Thymus (tissue), 11 donors: ENCODE data around the gene ATRNL1. TPM values are rescaled to one million over a fixed set of nuclear protein-coding genes. Genes with fewer than 3 reads are reported as not detected.
A peak's percentile ranks its signal among the peaks of the same experiment; 100 is the strongest.
"Not testable (repeated sequence)": the region's sequence is repeated elsewhere in the genome, so short reads cannot be mapped to it uniquely, and the experiment has no call there.

ENCODE experiments used
- DNase-seq, 9 donors: peaks; one replicate each; pipeline ENCODE4 v3.0.0-alpha.2; 2013; ENCODE audit warnings: low spot score in 9 of 9, low read depth in 6 of 9, missing footprints in 1 of 9
- H3K27ac ChIP-seq, 2 donors: one replicate each; pipeline ENCODE4 v1.5.1; 2013; ENCODE audit warnings: control low read depth in 1 of 2, low read depth in 1 of 2, low read length in 1 of 2, mild to moderate bottlenecking in 1 of 2, moderate library complexity in 1 of 2
- H3K27me3 ChIP-seq, 2 donors: one replicate each; pipeline ENCODE4 v1.5.1; 2013; ENCODE audit warnings: low read length in 1 of 2; ENCODE audit not compliant: control insufficient read depth in 2 of 2, insufficient read depth in 1 of 2
- H3K36me3 ChIP-seq, 2 donors: one replicate each; pipeline ENCODE4 v1.5.1; 2013; ENCODE audit warnings: low read length in 1 of 2, mild to moderate bottlenecking in 1 of 2, moderate library complexity in 1 of 2; ENCODE audit not compliant: control insufficient read depth in 2 of 2, insufficient read depth in 2 of 2
- H3K4me1 ChIP-seq, 2 donors: one replicate each; pipeline ENCODE4 v1.5.1; 2013; ENCODE audit warnings: low read length in 2 of 2; ENCODE audit not compliant: control insufficient read depth in 2 of 2, insufficient read depth in 2 of 2
- H3K4me3 ChIP-seq, 2 donors: one replicate each; pipeline ENCODE4 v1.5.1; 2013; ENCODE audit warnings: low read length in 2 of 2, control low read depth in 1 of 2, mild to moderate bottlenecking in 1 of 2
- H3K9me3 ChIP-seq, 2 donors: one replicate each; pipeline ENCODE4 v1.5.1; 2013; ENCODE audit warnings: low read length in 1 of 2, mild to moderate bottlenecking in 1 of 2; ENCODE audit not compliant: control insufficient read depth in 2 of 2, insufficient read depth in 1 of 2
- WGBS: extraction: QIAGEN DNeasy Blood & Tissue Kit; methylation state at CpG from one replicate; pipeline ENCODE4 v1.1.7; 2013; 5-methylcytosine and 5-hydroxymethylcytosine counted together
- polyA plus RNA-seq: library from polyadenylated mRNA; stranded (reverse); fragments of 200-250 nt; gene quantifications from one replicate; pipeline ENCODE4 v1.2.3, GENCODE V29; 2013
- total RNA-seq: library from RNA; stranded (reverse); fragments of 120-200 nt; gene quantifications from one replicate; pipeline ENCODE4 v1.2.4, GENCODE V29; 2013
- donor health status: healthy.

Gene ATRNL1
- total and polyA plus RNA-seq, 2 donors = 0.84 to 3.4 TPM

DNA sequence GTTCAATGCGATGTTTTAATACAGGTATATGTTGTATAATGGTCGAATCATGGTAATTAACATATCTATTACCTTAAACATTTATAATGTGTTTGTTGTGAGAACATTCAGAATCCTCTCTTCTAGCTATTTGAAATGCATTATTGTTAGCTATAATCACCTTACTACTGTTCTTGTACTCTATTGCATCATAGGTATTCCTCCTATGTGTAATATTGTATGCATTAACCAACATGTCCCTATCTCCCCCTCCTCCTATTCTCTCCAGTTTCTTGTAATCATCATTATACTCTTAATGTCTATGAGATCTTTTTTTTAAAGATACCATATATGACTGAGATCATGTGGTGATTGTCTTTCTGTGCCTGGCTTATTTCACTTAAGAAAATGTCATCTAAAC, 235.2 kb downstream of the ATRNL1 start:
- Histone ChIP-seq H3K4me3 (no peak overlapping the region), H3K36me3 (no peaks in the 10 kb centered on the region), H3K27me3 (no peaks in the 10 kb centered on the region), H3K9me3 (no peaks in the 10 kb centered on the region), H3K4me1 (no peaks in the 10 kb centered on the region), H3K27ac (no peak overlapping the region)
- 89% methylated on average over 2 of the region's 2 CpGs for WGBS
- DNase-seq = no peak

DNA sequence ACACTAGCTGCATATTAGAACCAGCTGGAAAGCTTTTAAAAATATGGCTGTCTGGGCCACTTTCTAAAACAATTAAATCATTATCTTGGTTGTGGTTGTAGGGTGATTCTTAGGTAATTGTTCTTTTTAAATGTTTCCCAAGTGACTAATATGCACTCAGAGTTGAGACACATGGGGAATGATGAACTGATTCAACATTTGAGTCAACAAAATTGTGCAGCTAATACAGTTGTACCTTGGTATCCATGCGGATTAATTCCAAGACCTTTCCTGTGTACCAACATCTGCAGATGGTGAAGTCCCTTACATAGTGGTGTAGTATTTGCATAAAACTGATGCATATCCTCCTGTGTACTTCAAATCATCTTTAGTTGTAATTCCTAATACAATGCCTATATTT, 242.2 kb downstream of the ATRNL1 start:
- no peaks in the 10 kb centered on the region for H3K9me3 ChIP-seq
- no peak overlapping the region for H3K27ac ChIP-seq
- 91% methylated on average over 1 of the region's 1 CpG for WGBS
- no peak for DNase-seq
- no peaks in the 10 kb centered on the region for H3K36me3 ChIP-seq
- H3K4me3 ChIP-seq = no peak overlapping the region
- H3K4me1 ChIP-seq = no peaks in the 10 kb centered on the region
- no peaks in the 10 kb centered on the region for H3K27me3 ChIP-seq

DNA sequence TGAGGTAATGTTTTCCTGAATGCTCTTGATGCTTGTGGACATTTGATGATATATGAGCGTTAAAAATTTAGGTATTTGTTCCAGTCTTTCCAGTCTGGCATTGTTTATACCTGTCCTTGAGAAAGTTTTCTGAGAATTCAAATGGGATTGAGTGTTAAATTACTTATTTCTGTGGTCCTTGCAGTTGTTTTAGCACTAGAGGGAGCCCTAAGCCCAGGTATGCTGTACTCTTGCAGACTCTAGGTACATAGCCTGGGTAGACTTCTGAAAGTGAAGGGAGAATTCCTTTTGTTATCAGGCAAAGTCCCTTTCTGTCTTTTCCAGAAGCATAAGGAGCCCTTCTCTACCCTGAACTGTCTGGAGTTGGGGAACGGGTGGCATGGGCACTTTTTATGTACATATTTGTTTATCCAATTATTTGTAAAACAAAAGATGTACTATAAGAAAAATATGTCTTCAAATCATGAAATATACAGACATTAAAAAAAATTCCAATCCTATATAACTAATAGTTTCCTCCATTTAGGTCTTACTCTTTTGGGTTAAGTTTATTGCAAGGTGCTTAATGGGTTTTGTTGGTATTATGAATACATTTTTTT, 262.1 kb downstream of the ATRNL1 start:
- DNase-seq = peak in 6 of 9 donors; percentile 2 to 37 (median 8)
- H3K4me3 ChIP-seq = no peak overlapping the region
- H3K9me3 ChIP-seq = no peaks in the 10 kb centered on the region
- 14% methylated on average over 2 of the region's 2 CpGs for WGBS
- no peaks in the 10 kb centered on the region for H3K27me3 ChIP-seq
- H3K36me3 ChIP-seq = no peaks in the 10 kb centered on the region
- H3K4me1 ChIP-seq = no peaks in the 10 kb centered on the region
- H3K27ac ChIP-seq = no peak overlapping the region

DNA sequence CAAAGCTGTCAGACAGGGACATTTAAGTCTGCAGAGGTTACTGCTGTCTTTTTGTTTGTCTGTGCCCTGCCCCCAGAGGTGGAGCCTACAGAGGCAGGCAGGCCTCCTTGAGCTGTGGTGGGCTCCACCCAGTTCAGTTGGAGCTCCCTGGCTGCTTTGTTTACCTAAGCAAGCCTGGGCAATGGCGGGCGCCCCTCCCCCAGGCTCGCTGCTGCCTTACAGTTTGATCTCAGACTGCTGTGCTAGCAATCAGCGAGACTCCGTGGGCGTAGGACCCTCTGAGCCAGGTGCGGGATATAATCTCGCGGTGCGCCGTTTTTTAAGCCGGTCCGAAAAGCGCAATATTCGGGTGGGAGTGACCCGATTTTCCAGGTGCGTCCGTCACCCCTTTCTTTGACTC, 274.8 kb downstream of the ATRNL1 start:
- H3K4me3 ChIP-seq, H3K36me3 ChIP-seq, H3K27me3 ChIP-seq, H3K4me1 ChIP-seq, DNase-seq, H3K9me3 ChIP-seq, H3K27ac ChIP-seq: not testable (repeated sequence)
- 95% methylated on average over 18 of the region's 18 CpGs for WGBS

DNA sequence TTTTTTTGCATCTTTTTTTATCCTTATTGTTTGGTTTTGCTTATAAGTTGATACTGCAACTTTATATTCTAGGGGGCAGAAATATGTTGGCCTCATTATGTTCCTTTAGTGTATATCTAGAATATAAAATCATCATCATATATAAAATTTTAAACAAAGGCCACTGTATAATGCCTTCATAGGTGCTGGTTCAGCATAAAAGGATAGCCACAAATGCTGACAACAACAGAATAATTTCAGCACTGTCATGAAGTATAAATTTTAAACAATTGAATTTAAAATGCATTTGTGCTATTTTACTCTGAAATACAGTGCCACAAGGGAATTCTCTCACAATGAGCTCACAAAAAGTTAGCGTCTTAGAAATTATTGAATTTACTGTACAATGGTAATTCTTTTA, 285.9 kb downstream of the ATRNL1 start:
- H3K27ac ChIP-seq = no peak overlapping the region
- H3K4me3 ChIP-seq = no peak overlapping the region
- WGBS = 97% methylated on average over 1 of the region's 1 CpG
- H3K4me1 ChIP-seq = no peaks in the 10 kb centered on the region
- H3K36me3 ChIP-seq = no peaks in the 10 kb centered on the region
- DNase-seq = no peak
- no peaks in the 10 kb centered on the region for H3K27me3 ChIP-seq
- no peaks in the 10 kb centered on the region for H3K9me3 ChIP-seq

DNA sequence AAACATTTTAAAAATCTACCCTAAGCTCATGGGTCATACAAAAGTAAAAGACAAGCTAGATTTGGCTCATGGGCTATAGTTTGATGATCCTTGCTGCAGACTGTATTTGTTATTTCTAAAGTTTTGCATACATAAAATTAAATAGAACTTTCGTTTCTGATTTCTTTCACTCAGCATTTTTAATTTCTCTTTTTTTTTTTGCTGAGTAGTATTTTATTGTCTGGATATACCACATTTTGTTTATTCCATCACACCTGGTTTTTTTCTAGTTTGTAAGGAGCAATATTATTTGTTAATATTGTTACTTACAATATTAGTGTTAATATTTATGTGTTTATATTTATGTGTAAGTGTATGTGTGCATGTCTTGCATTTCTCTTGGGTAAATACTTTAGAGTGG, 291.5 kb downstream of the ATRNL1 start:
- Histone ChIP-seq H3K36me3 (no peaks in the 10 kb centered on the region), H3K9me3 (no peaks in the 10 kb centered on the region), H3K4me3 (no peak overlapping the region), H3K4me1 (no peaks in the 10 kb centered on the region), H3K27ac (no peak overlapping the region), H3K27me3 (no peaks in the 10 kb centered on the region)
- DNase-seq = no peak
- WGBS = 76% methylated on average over 1 of the region's 1 CpG

DNA sequence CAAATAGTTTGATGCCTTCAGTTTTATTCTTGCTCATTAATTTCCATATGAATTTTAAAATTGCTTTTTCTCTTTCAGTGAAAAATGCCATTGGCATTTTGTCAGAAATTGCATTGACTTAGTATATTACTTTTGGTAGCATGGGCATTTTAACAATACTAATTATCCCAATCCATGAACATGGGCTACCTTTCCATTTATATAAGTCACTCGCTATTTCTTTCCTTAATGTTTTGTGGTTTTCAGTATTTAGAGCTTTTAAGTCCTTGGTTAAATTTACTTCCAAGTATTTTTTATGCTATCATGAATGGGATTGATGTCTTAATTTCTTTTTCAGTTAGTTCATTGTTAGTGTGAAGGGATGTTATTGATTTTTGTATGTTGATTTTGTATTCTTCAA, 297.4 kb downstream of the ATRNL1 start:
- H3K9me3 ChIP-seq = no peaks in the 10 kb centered on the region
- no peaks in the 10 kb centered on the region for H3K36me3 ChIP-seq
- no peaks in the 10 kb centered on the region for H3K27me3 ChIP-seq
- no peak for DNase-seq
- no peak overlapping the region for H3K27ac ChIP-seq
- WGBS = 97% methylated on average over 1 of the region's 1 CpG
- no peak overlapping the region for H3K4me3 ChIP-seq
- no peaks in the 10 kb centered on the region for H3K4me1 ChIP-seq

DNA sequence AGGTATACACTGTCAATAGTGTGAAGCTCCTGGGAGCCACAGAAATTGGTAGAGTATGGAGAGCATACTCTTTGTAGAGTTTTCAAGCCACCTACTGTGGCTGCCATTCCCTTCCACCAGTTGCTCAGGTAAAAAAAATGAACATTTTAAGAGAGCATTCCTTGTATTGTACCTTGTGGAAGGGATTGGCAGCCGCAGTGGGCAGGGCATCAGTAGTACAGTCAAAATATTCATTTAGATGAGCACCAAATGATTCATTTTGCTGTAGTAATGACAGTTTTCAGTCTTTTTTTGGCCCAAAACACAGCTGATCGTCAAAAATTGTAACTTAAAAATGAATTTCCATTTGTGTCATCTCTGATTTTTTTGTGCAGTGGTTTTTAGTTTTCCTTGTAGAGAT, 304.9 kb downstream of the ATRNL1 start:
- no peaks in the 10 kb centered on the region for H3K36me3 ChIP-seq
- H3K4me3 ChIP-seq = no peak overlapping the region
- no peaks in the 10 kb centered on the region for H3K4me1 ChIP-seq
- no peaks in the 10 kb centered on the region for H3K9me3 ChIP-seq
- H3K27me3 ChIP-seq = no peaks in the 10 kb centered on the region
- WGBS = 92% methylated on average over 2 of the region's 2 CpGs
- H3K27ac ChIP-seq = no peak overlapping the region
- DNase-seq = no peak

DNA sequence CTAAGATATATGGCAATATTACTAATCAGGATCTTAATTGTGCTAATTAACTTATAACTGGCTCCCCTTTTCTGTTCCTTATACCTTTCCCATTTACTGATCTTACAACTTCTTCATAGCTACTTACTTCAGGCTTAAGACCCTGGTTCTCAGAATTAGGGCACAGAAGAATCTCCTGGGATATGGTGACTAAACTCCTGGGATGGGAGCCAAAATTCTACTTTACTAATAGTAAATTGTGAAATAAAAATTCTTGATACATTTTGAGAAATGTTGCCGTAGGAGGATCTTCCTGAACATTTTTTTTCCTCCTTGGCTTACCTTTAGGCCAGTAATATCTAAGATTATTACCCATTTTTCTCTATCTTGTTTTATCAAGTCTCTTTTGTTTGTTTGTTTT, 309.5 kb downstream of the ATRNL1 start:
- no peak for DNase-seq
- 89% methylated on average over 1 of the region's 1 CpG for WGBS
- Histone ChIP-seq H3K4me1 (no peaks in the 10 kb centered on the region), H3K27me3 (no peaks in the 10 kb centered on the region), H3K9me3 (no peaks in the 10 kb centered on the region), H3K4me3 (no peak overlapping the region), H3K27ac (no peak overlapping the region), H3K36me3 (no peaks in the 10 kb centered on the region)

DNA sequence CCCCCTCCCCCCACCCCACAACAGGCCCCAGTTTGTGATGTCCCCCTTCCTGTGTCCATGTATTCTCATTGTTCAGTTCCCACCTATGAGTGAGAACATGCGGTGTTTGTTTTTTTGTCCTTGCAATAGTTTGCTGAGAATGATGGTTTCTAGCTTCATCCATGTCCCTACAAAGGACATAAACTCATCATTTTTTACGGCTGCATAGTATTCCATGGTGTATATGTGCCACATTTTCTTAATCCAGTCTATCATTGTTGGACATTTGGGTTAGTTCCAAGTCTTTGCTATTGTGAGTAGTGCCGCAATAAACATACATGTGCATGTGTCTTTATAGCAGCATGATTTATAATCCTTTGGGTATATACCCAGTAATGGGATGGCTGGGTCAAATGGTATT, 312.7 kb downstream of the ATRNL1 start:
- not testable (repeated sequence) for H3K36me3 ChIP-seq, H3K4me3 ChIP-seq, H3K27me3 ChIP-seq, H3K9me3 ChIP-seq, H3K4me1 ChIP-seq, H3K27ac ChIP-seq, DNase-seq
- 85% methylated on average over 3 of the region's 3 CpGs for WGBS
